H7 (cell line): ENCODE results near the gene TSPYL1. TPM values are rescaled to one million over a fixed set of nuclear protein-coding genes. Genes with fewer than 3 reads are reported as not detected.
"Not testable (repeated sequence)": the region's sequence is repeated elsewhere in the genome, so short reads cannot be mapped to it uniquely, and the experiment has no call there.

ENCODE experiments used
- DNase-seq: peaks from one replicate; pipeline ENCODE4 v3.0.0; 2012
- H3K27me3 ChIP-seq: 2 replicates; pipeline ENCODE4 v1.6.0; 2011; ENCODE audit warnings: mild to moderate bottlenecking, low read length; ENCODE audit not compliant: control insufficient read depth, insufficient read depth
- H3K36me3 ChIP-seq: replicated peaks from 2 replicates; pipeline ENCODE4 v1.5.1; 2011; ENCODE audit warnings: low read length; ENCODE audit not compliant: control insufficient read depth, insufficient read depth
- H3K4me3 ChIP-seq: 2 replicates; pipeline ENCODE4 v1.5.1; 2011; ENCODE audit warnings: low read depth, mild to moderate bottlenecking, control low read depth, low read length, moderate library complexity; ENCODE audit not compliant: insufficient read depth
- total RNA-seq: library from RNA; depleted of rRNA; stranded (reverse); fragments of >200 nt; shearing (Covaris generic); gene quantifications from 2 replicates; pipeline ENCODE4 v1.2.3, GENCODE V29; 2014; rRNA removed

The TSPYL1 gene
- total RNA-seq: 46.8 and 51.0 TPM in 2 replicates

GRCh38 chr6:116279232-116280160 lies at the start of gene TSPYL1:
TSS of gene TSPYL1 (minus strand) at chr6:116279930. CDS start at chr6:116279830, 100 bp downstream.
- Histone ChIP-seq H3K36me3 (no peaks in the 10 kb centered on the region; the same call in 1 of the 2 replicates), H3K4me3 (peak within 1 kb of the TSS; percentile 91), H3K27me3 (no peaks in the 10 kb centered on the region)
- peak; percentile 91 for DNase-seq

- no peak for DNase-seq
- H3K36me3 ChIP-seq: no peaks in the 10 kb centered on the region
Measured at GRCh38 chr6:116329156-116329555, 49.4 kb upstream of the TSPYL1 start.

GRCh38 chr6:116328528-116328903 lies 48.8 kb upstream of the TSPYL1 start:
- DNase-seq: no peak
- H3K4me3 ChIP-seq: no peak overlapping the region
- no peaks in the 10 kb centered on the region for H3K27me3 ChIP-seq
- H3K36me3 ChIP-seq: no peaks in the 10 kb centered on the region

More at GRCh38 chr6:116329156-116329555, 49.4 kb upstream of the TSPYL1 start:
- Histone ChIP-seq H3K27me3 (no peaks in the 10 kb centered on the region), H3K4me3 (no peak overlapping the region)

- H3K36me3 ChIP-seq: no peaks in the 10 kb centered on the region
- no peaks in the 10 kb centered on the region for H3K27me3 ChIP-seq
- no peak overlapping the region for H3K4me3 ChIP-seq
- peak; percentile 25 for DNase-seq
Measured at GRCh38 chr6:116327803-116328527, 48.2 kb upstream of the TSPYL1 start.

- Histone ChIP-seq H3K36me3 (no peaks in the 10 kb centered on the region), H3K27me3 (no peaks in the 10 kb centered on the region), H3K4me3 (no peak overlapping the region)
- DNase-seq: no peak
Measured at GRCh38 chr6:116326996-116327395, 47.3 kb upstream of the TSPYL1 start.

GRCh38 chr6:116326181-116326671 lies 46.5 kb upstream of the TSPYL1 start:
- Histone ChIP-seq H3K4me3 (no peak overlapping the region), H3K27me3 (no peaks in the 10 kb centered on the region), H3K36me3 (no peaks in the 10 kb centered on the region)
- no peak for DNase-seq

- H3K4me3 ChIP-seq, DNase-seq, H3K36me3 ChIP-seq, H3K27me3 ChIP-seq: not testable (repeated sequence)
Measured at GRCh38 chr6:116325634-116326132, 46.0 kb upstream of the TSPYL1 start.

GRCh38 chr6:116323863-116324262 lies 44.1 kb upstream of the TSPYL1 start:
- DNase-seq: peak; percentile 16
- Histone ChIP-seq H3K4me3 (no peak overlapping the region), H3K36me3 (no peaks in the 10 kb centered on the region), H3K27me3 (no peaks in the 10 kb centered on the region)

- not testable (repeated sequence) for H3K36me3 ChIP-seq, H3K4me3 ChIP-seq, H3K27me3 ChIP-seq, DNase-seq
Measured at GRCh38 chr6:116321933-116322332, 42.2 kb upstream of the TSPYL1 start.

GRCh38 chr6:116316772-116317467 lies 37.2 kb upstream of the TSPYL1 start:
- H3K4me3 ChIP-seq: no peak overlapping the region
- no peak for DNase-seq
- no peaks in the 10 kb centered on the region for H3K36me3 ChIP-seq
- H3K27me3 ChIP-seq: no peaks in the 10 kb centered on the region

- Histone ChIP-seq H3K27me3 (no peaks in the 10 kb centered on the region), H3K36me3 (no peaks in the 10 kb centered on the region), H3K4me3 (no peak overlapping the region)
- no peak for DNase-seq
Measured at GRCh38 chr6:116314878-116315277, 35.1 kb upstream of the TSPYL1 start.

- Histone ChIP-seq H3K27me3 (no peaks in the 10 kb centered on the region), H3K4me3 (no peak overlapping the region), H3K36me3 (no peaks in the 10 kb centered on the region)
- DNase-seq: no peak
Measured at GRCh38 chr6:116314218-116314617, 34.5 kb upstream of the TSPYL1 start.

GRCh38 chr6:116313101-116313776 lies 33.5 kb upstream of the TSPYL1 start:
- no peak for DNase-seq
- H3K4me3 ChIP-seq: no peak overlapping the region
- no peaks in the 10 kb centered on the region for H3K27me3 ChIP-seq
- H3K36me3 ChIP-seq: no peaks in the 10 kb centered on the region

GRCh38 chr6:116309657-116310056 lies 29.9 kb upstream of the TSPYL1 start:
- Histone ChIP-seq H3K27me3 (no peaks in the 10 kb centered on the region), H3K4me3 (no peak overlapping the region), H3K36me3 (no peaks in the 10 kb centered on the region)
- no peak for DNase-seq
